ENCODE measurements around the gene C6orf89. TPM values are rescaled to one million over a fixed set of nuclear protein-coding genes. Genes with fewer than 3 reads are reported as not detected.

The C6orf89 gene
- polyA plus RNA-seq, 3 donors = 19.2 to 37.5 (median 29.2) TPM

DNA sequence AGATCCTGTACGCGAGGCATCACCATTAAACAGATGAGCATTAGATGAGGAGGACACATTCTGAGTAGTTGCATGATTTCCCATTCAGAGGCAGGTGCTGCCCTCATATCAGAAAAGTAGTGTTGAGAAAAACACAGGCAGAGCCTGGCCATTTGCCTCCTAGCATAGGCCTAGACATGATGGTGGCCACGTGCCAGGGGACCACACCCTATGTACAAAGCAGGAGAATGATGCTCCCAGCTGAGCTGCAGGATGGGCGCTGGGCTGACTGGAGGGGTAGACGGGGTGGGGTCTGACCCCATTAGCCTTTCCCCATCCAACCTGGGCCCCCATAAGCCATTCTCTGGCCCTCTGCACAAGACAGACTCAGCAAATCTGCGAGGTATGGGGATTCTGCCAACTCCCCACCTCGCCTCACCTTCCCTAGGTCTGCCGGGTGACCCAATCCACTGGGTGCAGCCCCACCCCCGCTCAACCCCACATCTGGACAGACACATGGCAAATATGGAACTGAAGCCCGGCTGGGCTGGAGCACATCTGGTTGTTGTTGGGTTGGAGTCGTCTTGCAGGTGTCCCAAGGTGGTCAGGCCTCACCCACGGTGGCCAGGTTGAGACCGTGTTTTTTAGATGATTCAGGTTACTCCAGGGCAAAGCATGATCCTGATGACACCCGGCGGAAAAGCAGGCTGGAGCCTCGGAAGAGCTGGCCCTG, 82.7 kb downstream of the C6orf89 start:
- Histone ChIP-seq H3K27me3 (ENCODE audit: control insufficient read depth in 2 of 2, insufficient read depth in 2 of 2, low read length in 2 of 2) (no peaks in the 10 kb centered on the region), H4K20me1 (ENCODE audit: insufficient read depth, low read length) (peaks cover 38% of the 10 kb centered on the region), H3K4me3 (replicated peaks in 1 of 3; ENCODE audit: low read depth in 2 of 3, low read length in 3 of 3) (no peak overlapping the region), H2AFZ (ENCODE audit: insufficient read depth, low read depth, low read length, poor library complexity, severe bottlenecking) (no peak overlapping the region), H3K79me2 (ENCODE audit: insufficient read depth, low read length) (no peaks in the 10 kb centered on the region), H3K9ac (ENCODE audit: insufficient read depth, low read length, poor library complexity, severe bottlenecking) (no peak overlapping the region), H3K27ac (ENCODE audit: low read depth in 1 of 2, low read length in 2 of 2) (no peak overlapping the region), H3K9me3 (replicated peaks in 1 of 2; ENCODE audit: control insufficient read depth in 1 of 2, insufficient read depth in 1 of 2, low read length in 2 of 2) (no peaks in the 10 kb centered on the region), H3K4me2 (replicated peaks; ENCODE audit: extremely low read depth, low read length, poor library complexity, severe bottlenecking) (no peak overlapping the region), H3K36me3 (replicated peaks in 1 of 2; ENCODE audit: control insufficient read depth in 1 of 2, insufficient read depth in 2 of 2, low read length in 2 of 2) (peaks cover 66% of the 10 kb centered on the region in 2 donors), H3K4me1 (ENCODE audit: control insufficient read depth in 1 of 2, insufficient read depth in 2 of 2, low read length in 2 of 2) (peaks cover 5 to 11% of the 10 kb centered on the region in 2 donors)
- peaks cover 0 to 3% (median 1%) of the 10 kb centered on the region in 3 donors for H3K27me3 Mint-ChIP-seq (ENCODE audit: low read depth in 3 of 3)
- no peak overlapping the region for H3K4me3 Mint-ChIP-seq
- DNase-seq = no peak
- no peaks in the 10 kb centered on the region for H3K9me3 Mint-ChIP-seq
- H3K36me3 Mint-ChIP-seq = peaks cover 67 to 69% of the 10 kb centered on the region in 2 donors
- intact Hi-C loops (cut with micrococcal nuclease) = loop anchor here in 1 of 2 donors (10.0 kb wide), 1 partner anchor 46 kb away; no protein-coding TSS in a partner anchor
- TF ChIP-seq, protein P1, sequence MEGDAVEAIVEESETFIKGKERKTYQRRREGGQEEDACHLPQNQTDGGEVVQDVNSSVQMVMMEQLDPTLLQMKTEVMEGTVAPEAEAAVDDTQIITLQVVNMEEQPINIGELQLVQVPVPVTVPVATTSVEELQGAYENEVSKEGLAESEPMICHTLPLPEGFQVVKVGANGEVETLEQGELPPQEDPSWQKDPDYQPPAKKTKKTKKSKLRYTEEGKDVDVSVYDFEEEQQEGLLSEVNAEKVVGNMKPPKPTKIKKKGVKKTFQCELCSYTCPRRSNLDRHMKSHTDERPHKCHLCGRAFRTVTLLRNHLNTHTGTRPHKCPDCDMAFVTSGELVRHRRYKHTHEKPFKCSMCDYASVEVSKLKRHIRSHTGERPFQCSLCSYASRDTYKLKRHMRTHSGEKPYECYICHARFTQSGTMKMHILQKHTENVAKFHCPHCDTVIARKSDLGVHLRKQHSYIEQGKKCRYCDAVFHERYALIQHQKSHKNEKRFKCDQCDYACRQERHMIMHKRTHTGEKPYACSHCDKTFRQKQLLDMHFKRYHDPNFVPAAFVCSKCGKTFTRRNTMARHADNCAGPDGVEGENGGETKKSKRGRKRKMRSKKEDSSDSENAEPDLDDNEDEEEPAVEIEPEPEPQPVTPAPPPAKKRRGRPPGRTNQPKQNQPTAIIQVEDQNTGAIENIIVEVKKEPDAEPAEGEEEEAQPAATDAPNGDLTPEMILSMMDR (IDR thresholded peaks at IDR 0.05) = no peak
- peak overlapping the region in 2 of 7 donors; percentile 3 to 79 for H3K27ac Mint-ChIP-seq
- 97% methylated on average over 13 of the region's 16 CpGs for WGBS (ENCODE audit: insufficient coverage)
- H3K4me1 Mint-ChIP-seq = peaks cover 14% of the 10 kb centered on the region

DNA sequence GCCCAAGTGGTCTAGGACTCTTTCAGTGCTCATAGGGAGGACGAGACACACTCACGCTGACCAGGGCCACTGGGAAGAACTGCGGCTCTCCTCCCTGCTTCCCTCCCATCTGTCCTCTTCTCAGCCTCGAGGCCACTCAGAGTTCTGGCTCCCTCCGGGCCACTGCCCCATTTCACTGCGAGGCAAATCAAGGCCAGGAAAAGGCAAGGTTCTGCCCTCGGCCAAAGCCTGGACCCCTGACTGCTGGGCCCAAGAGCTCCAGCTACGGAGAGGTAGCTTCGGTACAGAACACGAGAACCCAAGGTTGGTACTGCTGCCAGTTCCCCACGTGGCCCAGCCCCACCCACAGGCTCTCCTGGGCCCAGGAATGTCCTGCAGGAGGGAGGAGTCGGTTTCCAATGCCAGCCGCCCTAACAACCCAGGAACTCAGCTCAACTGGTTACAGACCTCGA, 83.5 kb downstream of the C6orf89 start:
- H3K79me2 ChIP-seq (ENCODE audit: insufficient read depth, low read length) = no peaks in the 10 kb centered on the region
- TF ChIP-seq, protein P1 (IDR thresholded peaks at IDR 0.05) = no peak
- no peaks in the 10 kb centered on the region for H3K9me3 ChIP-seq (replicated peaks in 1 of 2; ENCODE audit: control insufficient read depth in 1 of 2, insufficient read depth in 1 of 2, low read length in 2 of 2)
- no peak overlapping the region for H3K4me2 ChIP-seq (replicated peaks; ENCODE audit: extremely low read depth, low read length, poor library complexity, severe bottlenecking)
- WGBS (ENCODE audit: insufficient coverage) = 96% methylated on average over 14 of the region's 14 CpGs
- peaks cover 0 to 2% of the 10 kb centered on the region in 2 donors for H3K4me1 ChIP-seq (ENCODE audit: control insufficient read depth in 1 of 2, insufficient read depth in 2 of 2, low read length in 2 of 2)
- no peaks in the 10 kb centered on the region for H3K9me3 Mint-ChIP-seq
- H3K27ac Mint-ChIP-seq = peak overlapping the region in 3 of 7 donors; percentile 36 to 57 (median 37)
- no peak for DNase-seq
- H3K4me3 Mint-ChIP-seq = no peak overlapping the region
- H4K20me1 ChIP-seq (ENCODE audit: insufficient read depth, low read length) = peaks cover 44% of the 10 kb centered on the region
- no peak overlapping the region for H2AFZ ChIP-seq (ENCODE audit: insufficient read depth, low read depth, low read length, poor library complexity, severe bottlenecking)
- peaks cover 74% of the 10 kb centered on the region in 2 donors for H3K36me3 ChIP-seq (replicated peaks in 1 of 2; ENCODE audit: control insufficient read depth in 1 of 2, insufficient read depth in 2 of 2, low read length in 2 of 2)
- no peak overlapping the region for H3K4me3 ChIP-seq (replicated peaks in 1 of 3; ENCODE audit: low read depth in 2 of 3, low read length in 3 of 3)
- H3K27me3 Mint-ChIP-seq (ENCODE audit: low read depth in 3 of 3) = peaks cover 0 to 1% (median 1%) of the 10 kb centered on the region in 3 donors
- peaks cover 7% of the 10 kb centered on the region for H3K4me1 Mint-ChIP-seq
- peaks cover 75 to 77% of the 10 kb centered on the region in 2 donors for H3K36me3 Mint-ChIP-seq
- no peak overlapping the region for H3K27ac ChIP-seq (ENCODE audit: low read depth in 1 of 2, low read length in 2 of 2)
- intact Hi-C loops (cut with micrococcal nuclease) = loop anchor here in 1 of 2 donors (10.0 kb wide), 1 partner anchor 46 kb away; no protein-coding TSS in a partner anchor
- H3K27me3 ChIP-seq (ENCODE audit: control insufficient read depth in 2 of 2, insufficient read depth in 2 of 2, low read length in 2 of 2) = no peaks in the 10 kb centered on the region
- no peak overlapping the region for H3K9ac ChIP-seq (ENCODE audit: insufficient read depth, low read length, poor library complexity, severe bottlenecking)

All from CD14-positive monocyte (primary cell).